Endothelial cell of umbilical vein (primary cell): ENCODE data around the gene SLAMF8.

Source experiments
- EZH2 ChIP-seq: IDR thresholded peaks from 2 replicates; pipeline ENCODE4 v1.6.1; 2012; ENCODE audit warnings: borderline replicate concordance, low read depth, mild to moderate bottlenecking, moderate library complexity, low read length, inconsistent platforms; ENCODE audit not compliant: severe bottlenecking
- JUN ChIP-seq: IDR thresholded peaks from 2 replicates; pipeline ENCODE4 v1.6.1; 2011; ENCODE audit warnings: borderline replicate concordance, low read depth; ENCODE audit not compliant: insufficient read length, insufficient read depth
- POLR2A ChIP-seq: IDR thresholded peaks from 2 replicates; pipeline ENCODE4 v1.6.1; 2012; ENCODE audit warnings: low read depth, mild to moderate bottlenecking, control low read depth, low read length
- POLR2AphosphoS5 ChIP-seq: IDR thresholded peaks from 2 replicates; pipeline ENCODE4 v1.6.1; 2012; ENCODE audit warnings: low read depth, mild to moderate bottlenecking, control low read depth, low read length, moderate library complexity; ENCODE audit not compliant: insufficient read depth
- TF ChIP-seq, protein P1 (sequence below), 2 donors: IDR thresholded peaks; 1 replicate in 1 of 2; 2 replicates in 1 of 2; pipeline ENCODE4 v1.5.1; 2011; ENCODE audit warnings: low read length in 2 of 2, mild to moderate bottlenecking in 2 of 2, moderate library complexity in 2 of 2, control low read depth in 1 of 2, inconsistent platforms in 1 of 2, low read depth in 1 of 2; ENCODE audit not compliant: insufficient read depth in 1 of 2; ENCODE audit errors: extremely low read depth in 1 of 2

DNA sequence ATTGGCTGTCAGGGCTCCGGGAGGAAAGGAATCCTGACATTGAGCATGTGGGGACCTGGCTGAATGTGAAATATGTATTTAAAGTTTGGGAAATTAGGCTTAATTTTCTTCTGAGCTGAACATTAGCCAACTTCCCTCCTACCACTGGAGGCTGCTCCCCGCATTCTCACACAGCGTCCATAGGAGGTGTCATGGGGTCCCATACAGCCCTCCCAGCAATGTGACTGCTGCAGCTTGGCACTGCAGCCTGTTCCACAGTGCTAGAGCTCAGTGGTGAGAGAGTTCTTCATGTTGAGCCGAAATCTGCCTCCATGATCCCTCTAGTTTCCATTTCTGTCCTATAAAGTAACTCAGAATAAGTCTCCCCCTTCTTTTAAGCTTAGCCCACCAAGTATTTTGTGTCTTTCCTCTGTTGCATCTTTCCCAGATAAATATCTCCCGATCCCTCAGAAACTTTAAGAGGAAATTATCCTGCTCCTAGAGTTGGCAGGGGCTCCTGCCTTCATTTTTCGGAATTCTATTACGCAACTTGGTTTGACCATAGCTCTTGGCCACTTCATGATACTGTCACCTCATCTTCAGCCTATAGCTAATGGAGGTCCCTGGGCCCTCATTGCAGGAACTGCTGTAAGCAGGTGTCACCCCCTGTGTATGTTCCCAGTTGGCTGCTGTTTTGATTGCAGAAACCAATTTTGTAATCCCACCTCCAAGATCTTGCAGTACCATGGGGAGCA lies 22.6 kb upstream of the SLAMF8 start:
- TF ChIP-seq POLR2A, result no peak
- TF ChIP-seq POLR2AphosphoS5, result no peak
- TF ChIP-seq, protein P1, sequence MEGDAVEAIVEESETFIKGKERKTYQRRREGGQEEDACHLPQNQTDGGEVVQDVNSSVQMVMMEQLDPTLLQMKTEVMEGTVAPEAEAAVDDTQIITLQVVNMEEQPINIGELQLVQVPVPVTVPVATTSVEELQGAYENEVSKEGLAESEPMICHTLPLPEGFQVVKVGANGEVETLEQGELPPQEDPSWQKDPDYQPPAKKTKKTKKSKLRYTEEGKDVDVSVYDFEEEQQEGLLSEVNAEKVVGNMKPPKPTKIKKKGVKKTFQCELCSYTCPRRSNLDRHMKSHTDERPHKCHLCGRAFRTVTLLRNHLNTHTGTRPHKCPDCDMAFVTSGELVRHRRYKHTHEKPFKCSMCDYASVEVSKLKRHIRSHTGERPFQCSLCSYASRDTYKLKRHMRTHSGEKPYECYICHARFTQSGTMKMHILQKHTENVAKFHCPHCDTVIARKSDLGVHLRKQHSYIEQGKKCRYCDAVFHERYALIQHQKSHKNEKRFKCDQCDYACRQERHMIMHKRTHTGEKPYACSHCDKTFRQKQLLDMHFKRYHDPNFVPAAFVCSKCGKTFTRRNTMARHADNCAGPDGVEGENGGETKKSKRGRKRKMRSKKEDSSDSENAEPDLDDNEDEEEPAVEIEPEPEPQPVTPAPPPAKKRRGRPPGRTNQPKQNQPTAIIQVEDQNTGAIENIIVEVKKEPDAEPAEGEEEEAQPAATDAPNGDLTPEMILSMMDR (IDR thresholded peaks at IDR 0.05; ENCODE audit: extremely low read depth in 1 of 2, insufficient read depth in 1 of 2, low read depth in 1 of 2, low read length in 2 of 2), result no peak
- no peak for TF ChIP-seq EZH2
- TF ChIP-seq JUN, result no peak
